GM19397 (cell line): ENCODE measurements around the gene PLXNA2.
A peak's percentile ranks its signal among the peaks of the same experiment; 100 is the strongest.

Experiments
- ATAC-seq: cut with Tn5 transposase; IDR thresholded peaks from one replicate; pipeline ENCODE4 v1.9.1; 2021; ENCODE audit warnings: mild to moderate bottlenecking, moderate library complexity; ENCODE audit not compliant: unreplicated experiment

Gene PLXNA2

DNA sequence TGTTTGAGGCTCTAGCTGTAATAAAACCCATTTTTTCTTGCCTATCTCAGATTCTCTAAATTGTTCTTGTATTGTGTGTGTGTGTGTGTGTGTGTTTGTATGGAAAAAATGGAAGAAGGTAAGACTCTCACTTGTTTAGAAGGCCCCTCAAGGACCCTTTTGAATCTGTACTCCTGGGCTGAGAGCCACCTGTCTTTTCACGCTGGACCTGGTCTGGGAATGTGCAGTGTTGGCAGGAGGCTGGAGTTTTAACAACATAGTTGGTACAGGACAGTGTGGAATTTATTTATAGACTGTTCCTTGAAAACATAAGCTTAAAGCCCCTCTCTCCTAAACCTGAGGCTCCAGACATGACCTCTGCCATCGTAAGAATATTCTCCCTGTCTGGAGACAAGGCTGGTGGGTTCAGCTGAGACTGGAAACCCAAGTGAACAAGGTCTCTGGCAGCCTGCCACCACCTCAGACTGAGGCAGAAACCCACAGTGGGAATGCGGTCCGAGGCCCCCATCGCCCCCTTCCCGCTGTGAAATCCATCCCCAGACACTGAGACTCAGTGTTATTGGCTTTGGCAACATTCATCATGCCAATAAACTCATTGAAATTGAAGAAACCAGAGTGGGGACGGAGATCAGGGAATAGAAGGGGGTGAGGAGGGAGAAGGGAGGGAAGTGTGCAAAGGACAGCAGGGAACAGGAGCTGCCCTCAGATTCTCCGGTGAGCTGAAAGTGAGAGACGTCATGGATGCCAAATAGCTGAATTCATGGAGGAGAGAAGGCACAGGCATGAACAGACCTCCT is 24.6 kb upstream of the PLXNA2 start:
- no peak for ATAC-seq

DNA sequence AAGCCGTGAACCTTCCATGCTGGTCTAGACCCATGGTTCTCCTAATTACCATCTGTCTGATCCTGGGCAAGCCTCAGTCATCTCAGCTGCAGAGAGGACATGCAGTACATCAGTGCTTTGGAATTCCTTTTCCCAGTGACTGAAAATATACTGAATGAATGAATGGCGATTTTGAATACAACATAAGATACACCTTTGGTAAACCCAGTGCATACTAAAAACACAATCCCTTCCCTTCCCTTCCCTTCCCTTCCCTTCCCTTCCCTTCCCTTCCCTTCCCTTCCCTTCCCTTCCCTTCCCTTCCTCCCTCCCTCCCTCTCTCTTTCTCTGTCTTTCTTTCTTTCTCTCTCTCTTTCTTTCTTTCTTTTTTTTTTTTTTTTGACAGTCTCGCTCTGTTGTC is 21.3 kb upstream of the PLXNA2 start:
- ATAC-seq: no peak

- no peak for ATAC-seq
These were observed 20.9 kb upstream of the PLXNA2 start for GRCh38 chr1:208265122-208265469.

GRCh38 chr1:208264469-208265121 is 20.4 kb upstream of the PLXNA2 start:
- no peak for ATAC-seq

- ATAC-seq: no peak
These were observed 17.7 kb upstream of the PLXNA2 start for GRCh38 chr1:208261874-208262273.

GRCh38 chr1:208258277-208258676 is 14.1 kb upstream of the PLXNA2 start:
- ATAC-seq: no peak

- no peak for ATAC-seq
These were observed 13.2 kb upstream of the PLXNA2 start for GRCh38 chr1:208257351-208257750.

DNA sequence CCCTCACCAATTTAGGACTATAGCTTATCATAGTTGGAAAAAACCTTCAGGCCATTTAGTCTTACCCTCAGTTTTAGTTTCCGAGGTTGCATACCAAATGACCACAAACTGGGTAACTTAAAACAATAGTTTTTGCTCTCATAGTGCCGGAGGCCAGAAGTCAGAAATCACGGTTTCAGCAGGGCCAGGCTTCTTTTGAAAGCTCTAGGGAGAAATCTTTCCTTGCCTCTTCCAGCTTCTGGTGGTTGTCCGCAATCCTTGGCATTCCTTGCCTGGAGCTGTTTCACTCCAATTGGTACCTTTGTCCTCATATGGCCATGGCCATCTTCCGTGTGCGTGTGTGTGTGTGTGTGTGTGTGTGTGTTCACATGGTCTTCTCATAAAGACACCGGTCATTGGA is 12.4 kb upstream of the PLXNA2 start:
- ATAC-seq: no peak

- ATAC-seq: no peak
These were observed 11.9 kb upstream of the PLXNA2 start for GRCh38 chr1:208256091-208256490.

DNA sequence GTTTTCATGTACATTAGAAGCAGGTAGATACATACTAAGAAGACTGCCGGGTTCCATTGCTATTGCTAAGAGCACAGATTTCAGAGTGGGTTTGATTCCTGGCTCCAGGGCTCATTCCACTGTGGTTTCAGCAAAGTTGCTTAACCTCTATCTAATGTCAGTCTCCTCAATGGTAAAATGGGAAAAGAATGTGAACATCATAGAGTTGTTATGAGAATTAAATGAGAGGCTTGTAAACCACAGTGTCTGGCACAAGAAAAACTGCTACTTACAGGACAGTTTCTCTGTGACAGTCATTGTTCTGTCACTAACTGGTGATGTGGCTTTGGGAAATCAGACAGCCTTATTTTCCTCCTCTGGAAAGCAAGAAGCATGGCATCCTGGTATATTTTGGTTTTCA is 10.7 kb upstream of the PLXNA2 start:
- ATAC-seq: no peak

GRCh38 chr1:208254376-208254775 is 10.2 kb upstream of the PLXNA2 start:
- ATAC-seq: no peak

DNA sequence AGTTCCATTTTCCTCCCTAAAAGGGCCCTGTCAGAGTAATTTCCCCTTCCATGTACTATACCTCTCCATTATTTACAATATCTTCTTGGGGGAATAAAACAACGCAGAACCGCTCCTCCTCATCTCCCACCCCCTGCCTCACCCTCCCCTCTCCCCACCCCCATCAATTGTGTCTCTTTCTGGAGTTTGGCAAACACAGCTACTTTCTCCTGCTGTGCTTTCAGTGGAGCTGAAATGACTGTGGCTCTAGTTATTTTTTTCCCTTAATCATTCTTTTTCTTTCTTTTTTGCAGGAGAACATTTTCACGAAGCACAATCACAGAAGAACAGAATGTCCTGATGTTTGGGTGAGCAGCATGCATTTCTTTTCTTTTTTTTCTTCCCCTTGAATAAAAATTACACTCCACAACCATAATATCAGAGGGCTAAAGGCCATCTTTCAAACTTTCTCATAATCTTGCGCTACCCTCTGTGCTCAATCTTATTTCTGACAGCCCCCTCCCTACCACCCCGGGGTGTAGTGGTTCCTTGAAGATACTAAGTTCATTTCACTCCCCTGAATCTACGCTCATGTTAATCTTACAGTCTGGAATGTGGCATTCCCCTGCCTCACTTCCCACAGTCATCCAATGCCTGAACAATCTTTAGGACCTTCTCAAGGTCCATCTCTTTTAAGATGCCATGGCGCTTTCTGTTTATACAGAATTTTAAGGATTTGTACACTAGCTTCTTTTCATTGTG is 8.8 kb upstream of the PLXNA2 start:
- no peak for ATAC-seq

GRCh38 chr1:208251911-208252835 is 8.0 kb upstream of the PLXNA2 start:
- no peak for ATAC-seq

GRCh38 chr1:208251015-208251414 is 6.8 kb upstream of the PLXNA2 start:
- no peak for ATAC-seq

- no peak for ATAC-seq
These were observed 6.4 kb upstream of the PLXNA2 start for GRCh38 chr1:208250613-208251012.

- no peak for ATAC-seq
These were observed 5.0 kb upstream of the PLXNA2 start for GRCh38 chr1:208248991-208249696.

GRCh38 chr1:208248307-208248801 is 4.2 kb upstream of the PLXNA2 start:
- ATAC-seq: no peak

DNA sequence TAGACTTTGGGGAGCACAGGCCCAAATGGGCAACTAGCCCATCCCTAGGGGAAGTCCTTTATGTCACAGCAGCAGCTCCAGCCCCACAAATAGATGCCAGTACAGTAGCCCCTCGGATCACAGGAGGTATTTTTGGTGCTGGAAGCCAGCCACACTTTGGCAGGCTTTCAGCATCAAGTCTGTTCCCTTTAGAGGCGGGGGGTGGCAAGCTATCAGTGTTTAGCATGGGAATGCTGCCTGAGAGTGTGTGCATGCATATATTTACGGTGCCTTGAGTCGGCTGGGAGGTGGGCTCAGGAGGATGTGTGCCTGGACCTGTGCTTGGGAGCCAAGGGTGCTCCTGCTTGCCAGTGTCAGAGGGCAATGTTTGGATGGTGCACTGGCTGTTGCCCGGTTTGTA is 3.5 kb upstream of the PLXNA2 start:
- no peak for ATAC-seq

DNA sequence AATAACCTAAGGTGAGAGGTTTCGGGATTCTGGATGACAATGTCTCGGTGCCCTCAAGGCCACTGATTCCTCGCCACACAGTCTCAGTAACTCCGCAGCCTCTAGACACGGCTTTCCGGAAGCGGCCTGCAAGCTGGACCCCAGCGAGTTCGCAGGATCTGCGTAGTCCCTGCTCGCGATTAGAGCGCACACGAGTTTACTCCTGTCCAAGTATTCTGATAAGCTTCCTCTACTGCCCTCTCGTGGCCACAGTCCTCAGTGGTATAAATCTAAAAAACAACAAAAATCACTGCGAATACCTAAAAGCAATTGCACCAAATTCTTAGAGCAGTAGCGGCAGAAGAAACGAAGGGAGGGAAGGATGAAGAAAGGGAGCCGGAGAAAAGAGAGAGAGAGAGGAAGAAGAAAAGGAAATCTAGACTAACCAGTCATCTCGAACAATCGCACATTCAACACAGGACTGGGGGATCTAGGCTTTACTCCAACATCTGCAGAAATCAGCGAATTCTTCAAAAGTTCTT is 1.1 kb upstream of the PLXNA2 start:
- ATAC-seq: no peak

- ATAC-seq: peak; percentile 14
These were observed 637 bp downstream of the PLXNA2 start for GRCh38 chr1:208243527-208243966.
